Measurements from ENCODE around the gene PLCH2. TPM values are rescaled to one million over a fixed set of nuclear protein-coding genes. Genes with fewer than 3 reads are reported as not detected.

PLCH2 gene
- polyA plus RNA-seq, 1 of the 3 experiments (the other 2 are of a cell fraction) = 0.08 TPM

DNA sequence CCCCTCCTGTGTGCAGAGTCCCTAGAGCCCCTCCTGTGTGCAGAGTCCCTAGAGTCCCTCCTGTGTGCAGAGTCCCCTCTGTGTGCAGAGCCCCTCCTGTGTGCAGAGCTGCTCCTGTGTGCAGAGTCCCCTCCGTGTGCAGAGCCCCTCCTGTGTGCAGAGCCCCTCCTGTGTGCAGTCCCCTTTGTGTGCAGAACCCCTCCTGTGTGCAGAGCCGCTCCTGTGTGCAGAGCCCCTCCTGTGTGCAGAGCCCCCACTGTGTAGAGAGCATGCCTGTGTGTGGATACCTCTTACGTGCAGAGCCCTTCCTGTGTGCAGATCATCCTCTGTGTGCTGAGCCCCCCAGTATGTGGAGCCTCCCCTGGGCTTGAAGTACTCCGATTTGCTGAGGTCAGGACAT lies 62.3 kb downstream of the PLCH2 start:
- H3K27ac ChIP-seq (ENCODE audit: low read depth in 2 of 2, low read length in 1 of 2) = no peak overlapping the region
- WGBS (ENCODE audit: low lambda C conversion rate) = no CpG with 5 or more reads among the region's 4 CpGs

DNA sequence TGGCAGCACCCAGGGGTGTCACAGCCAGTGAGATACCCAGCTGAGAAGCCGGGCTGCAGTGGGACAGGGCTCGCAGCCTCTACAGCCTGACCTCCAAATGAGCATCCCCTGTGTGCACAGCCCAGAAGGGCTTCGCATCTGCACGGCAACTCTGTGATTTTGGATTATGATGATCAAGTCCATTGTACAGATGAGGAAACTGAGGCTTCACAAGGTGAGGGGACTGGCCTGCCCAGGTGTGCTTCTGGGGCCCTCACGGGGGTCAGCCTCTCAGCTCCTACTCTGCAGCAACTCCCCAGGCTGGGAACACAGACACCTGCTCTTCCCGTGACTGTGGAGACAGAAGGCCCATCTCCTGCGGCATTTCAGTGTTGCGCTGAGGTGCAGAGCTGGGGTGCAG lies 62.8 kb downstream of the PLCH2 start:
- Histone ChIP-seq H3K79me2 (ENCODE audit: insufficient read depth) (no peaks in the 10 kb centered on the region), H3K4me1 (ENCODE audit: control insufficient read depth in 1 of 2, insufficient read depth in 2 of 2, low read depth in 1 of 2, low read length in 1 of 2) (peaks cover 0 to 25% of the 10 kb centered on the region in 2 experiments; a peak in 1 of 4 replicates), H3K9ac (no peak overlapping the region), H3K27ac (ENCODE audit: low read depth in 2 of 2, low read length in 1 of 2) (no peak overlapping the region), H3K4me2 (no peak overlapping the region), H3K9me3 (no peaks in the 10 kb centered on the region), H3K4me3 (ENCODE audit: low read depth in 2 of 2, low read length in 1 of 2) (no peak overlapping the region), H3F3A (replicated peaks; ENCODE audit: insufficient read depth) (no peaks in the 10 kb centered on the region), H4K20me1 (ENCODE audit: insufficient read depth) (no peaks in the 10 kb centered on the region), H3K36me3 (replicated peaks in 1 of 2; ENCODE audit: control insufficient read depth in 1 of 2, insufficient read depth in 2 of 2, low read length in 1 of 2) (no peaks in the 10 kb centered on the region), H3K9me2 (no peaks in the 10 kb centered on the region), H2AFZ (ENCODE audit: low read depth) (no peak overlapping the region), H3K27me3 (ENCODE audit: insufficient read depth) (no peaks in the 10 kb centered on the region)
- no peak for TF ChIP-seq NFIC (IDR thresholded peaks at IDR 0.05; ENCODE audit: borderline replicate concordance)
- TF ChIP-seq SIN3A (IDR thresholded peaks at IDR 0.05; ENCODE audit: borderline replicate concordance, low read depth, low read length) = no peak
- no peak for TF ChIP-seq FOXJ3 (CRISPR knock-in tag; IDR thresholded peaks at IDR 0.05)
- TF ChIP-seq RFX5 (IDR thresholded peaks at IDR 0.05; ENCODE audit: low read length) = no peak
- no peak for TF ChIP-seq JUND (IDR thresholded peaks at IDR 0.05)
- TF ChIP-seq, protein P1, sequence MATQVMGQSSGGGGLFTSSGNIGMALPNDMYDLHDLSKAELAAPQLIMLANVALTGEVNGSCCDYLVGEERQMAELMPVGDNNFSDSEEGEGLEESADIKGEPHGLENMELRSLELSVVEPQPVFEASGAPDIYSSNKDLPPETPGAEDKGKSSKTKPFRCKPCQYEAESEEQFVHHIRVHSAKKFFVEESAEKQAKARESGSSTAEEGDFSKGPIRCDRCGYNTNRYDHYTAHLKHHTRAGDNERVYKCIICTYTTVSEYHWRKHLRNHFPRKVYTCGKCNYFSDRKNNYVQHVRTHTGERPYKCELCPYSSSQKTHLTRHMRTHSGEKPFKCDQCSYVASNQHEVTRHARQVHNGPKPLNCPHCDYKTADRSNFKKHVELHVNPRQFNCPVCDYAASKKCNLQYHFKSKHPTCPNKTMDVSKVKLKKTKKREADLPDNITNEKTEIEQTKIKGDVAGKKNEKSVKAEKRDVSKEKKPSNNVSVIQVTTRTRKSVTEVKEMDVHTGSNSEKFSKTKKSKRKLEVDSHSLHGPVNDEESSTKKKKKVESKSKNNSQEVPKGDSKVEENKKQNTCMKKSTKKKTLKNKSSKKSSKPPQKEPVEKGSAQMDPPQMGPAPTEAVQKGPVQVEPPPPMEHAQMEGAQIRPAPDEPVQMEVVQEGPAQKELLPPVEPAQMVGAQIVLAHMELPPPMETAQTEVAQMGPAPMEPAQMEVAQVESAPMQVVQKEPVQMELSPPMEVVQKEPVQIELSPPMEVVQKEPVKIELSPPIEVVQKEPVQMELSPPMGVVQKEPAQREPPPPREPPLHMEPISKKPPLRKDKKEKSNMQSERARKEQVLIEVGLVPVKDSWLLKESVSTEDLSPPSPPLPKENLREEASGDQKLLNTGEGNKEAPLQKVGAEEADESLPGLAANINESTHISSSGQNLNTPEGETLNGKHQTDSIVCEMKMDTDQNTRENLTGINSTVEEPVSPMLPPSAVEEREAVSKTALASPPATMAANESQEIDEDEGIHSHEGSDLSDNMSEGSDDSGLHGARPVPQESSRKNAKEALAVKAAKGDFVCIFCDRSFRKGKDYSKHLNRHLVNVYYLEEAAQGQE (IDR thresholded peaks at IDR 0.05; ENCODE audit: low read depth, low read length) = no peak
- no peak for TF ChIP-seq NRF1 (IDR thresholded peaks at IDR 0.05; ENCODE audit: low read depth, low read length)
- TF ChIP-seq, protein P2, sequence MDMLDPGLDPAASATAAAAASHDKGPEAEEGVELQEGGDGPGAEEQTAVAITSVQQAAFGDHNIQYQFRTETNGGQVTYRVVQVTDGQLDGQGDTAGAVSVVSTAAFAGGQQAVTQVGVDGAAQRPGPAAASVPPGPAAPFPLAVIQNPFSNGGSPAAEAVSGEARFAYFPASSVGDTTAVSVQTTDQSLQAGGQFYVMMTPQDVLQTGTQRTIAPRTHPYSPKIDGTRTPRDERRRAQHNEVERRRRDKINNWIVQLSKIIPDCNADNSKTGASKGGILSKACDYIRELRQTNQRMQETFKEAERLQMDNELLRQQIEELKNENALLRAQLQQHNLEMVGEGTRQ (IDR thresholded peaks at IDR 0.05; ENCODE audit: borderline replicate concordance, low read depth, low read length) = no peak
- TF ChIP-seq FOSL2 (IDR thresholded peaks at IDR 0.05; ENCODE audit: borderline replicate concordance, low read depth) = no peak
- TF ChIP-seq GATA2 (CRISPR knock-in tag; IDR thresholded peaks at IDR 0.05) = no peak
- TF ChIP-seq TEAD4 (IDR thresholded peaks at IDR 0.05; ENCODE audit: borderline replicate concordance, insufficient read depth) = no peak
- TF ChIP-seq, protein P3, sequence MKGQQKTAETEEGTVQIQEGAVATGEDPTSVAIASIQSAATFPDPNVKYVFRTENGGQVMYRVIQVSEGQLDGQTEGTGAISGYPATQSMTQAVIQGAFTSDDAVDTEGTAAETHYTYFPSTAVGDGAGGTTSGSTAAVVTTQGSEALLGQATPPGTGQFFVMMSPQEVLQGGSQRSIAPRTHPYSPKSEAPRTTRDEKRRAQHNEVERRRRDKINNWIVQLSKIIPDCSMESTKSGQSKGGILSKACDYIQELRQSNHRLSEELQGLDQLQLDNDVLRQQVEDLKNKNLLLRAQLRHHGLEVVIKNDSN (IDR thresholded peaks at IDR 0.05; ENCODE audit: borderline replicate concordance, low read depth) = no peak
- no peak for TF ChIP-seq ELF1 (IDR thresholded peaks at IDR 0.05)
- ChIA-PET POLR2A (interaction anchor here (0.7 kb wide), 1 partner anchor 69 kb away, joined by 3 read pairs; no protein-coding TSS in a partner anchor), CTCF (interaction anchor here (0.7 to 1.0 kb wide), 2 partner anchors 11 to 68 kb away, joined by 3 read pairs; no protein-coding TSS in a partner anchor)
- WGBS (ENCODE audit: low lambda C conversion rate) = no CpG with 5 or more reads among the region's 8 CpGs
- DNase-seq = no peak

More for the DNA sequence above, 62.3 kb downstream of the PLCH2 start:
- Histone ChIP-seq H2AFZ (ENCODE audit: low read depth) (no peak overlapping the region), H3K4me1 (ENCODE audit: control insufficient read depth in 1 of 2, insufficient read depth in 2 of 2, low read depth in 1 of 2, low read length in 1 of 2) (peaks cover 0 to 20% of the 10 kb centered on the region in 2 experiments; a peak in 1 of 4 replicates), H3K4me2 (no peak overlapping the region), H3K27me3 (ENCODE audit: insufficient read depth) (no peaks in the 10 kb centered on the region), H3K9ac (no peak overlapping the region), H3K9me2 (no peaks in the 10 kb centered on the region), H3F3A (replicated peaks; ENCODE audit: insufficient read depth) (no peaks in the 10 kb centered on the region), H3K4me3 (ENCODE audit: low read depth in 2 of 2, low read length in 1 of 2) (no peak overlapping the region), H3K79me2 (ENCODE audit: insufficient read depth) (no peaks in the 10 kb centered on the region), H3K36me3 (replicated peaks in 1 of 2; ENCODE audit: control insufficient read depth in 1 of 2, insufficient read depth in 2 of 2, low read length in 1 of 2) (no peaks in the 10 kb centered on the region), H4K20me1 (ENCODE audit: insufficient read depth) (no peaks in the 10 kb centered on the region), H3K9me3 (no peaks in the 10 kb centered on the region)
- ChIA-PET POLR2A (no interaction called here), CTCF (interaction anchor here (0.7 kb wide), 1 partner anchor 11 kb away, joined by 3 read pairs; no protein-coding TSS in a partner anchor)
- DNase-seq = no peak
- no peak for TF ChIP-seq FOSL2 (IDR thresholded peaks at IDR 0.05; ENCODE audit: borderline replicate concordance, low read depth)
- no peak for TF ChIP-seq NFIC (IDR thresholded peaks at IDR 0.05; ENCODE audit: borderline replicate concordance)
- TF ChIP-seq FOXM1 (IDR thresholded peaks at IDR 0.05; ENCODE audit: low read depth) = no peak
- TF ChIP-seq TAF1 (IDR thresholded peaks at IDR 0.05; ENCODE audit: borderline replicate concordance, low read depth, low read length) = no peak
- TF ChIP-seq POLR2AphosphoS5 (IDR thresholded peaks at IDR 0.05; ENCODE audit: low read depth, low read length) = no peak
- TF ChIP-seq MEF2A (IDR thresholded peaks at IDR 0.05; ENCODE audit: borderline replicate concordance, low read depth) = no peak
- no peak for TF ChIP-seq JUND (IDR thresholded peaks at IDR 0.05)
- TF ChIP-seq YY1 (IDR thresholded peaks at IDR 0.05; ENCODE audit: low read depth) = no peak
- no peak for TF ChIP-seq MXI1 (IDR thresholded peaks at IDR 0.05; ENCODE audit: low read depth, low read length)
- no peak for TF ChIP-seq EP300 (IDR thresholded peaks at IDR 0.05; ENCODE audit: borderline replicate concordance in 1 of 2, low read depth in 1 of 2, low read length in 1 of 2)
- no peak for TF ChIP-seq GABPA (IDR thresholded peaks at IDR 0.05; ENCODE audit: low read depth)
